ENCODE data around the gene MRPS22.

DNA sequence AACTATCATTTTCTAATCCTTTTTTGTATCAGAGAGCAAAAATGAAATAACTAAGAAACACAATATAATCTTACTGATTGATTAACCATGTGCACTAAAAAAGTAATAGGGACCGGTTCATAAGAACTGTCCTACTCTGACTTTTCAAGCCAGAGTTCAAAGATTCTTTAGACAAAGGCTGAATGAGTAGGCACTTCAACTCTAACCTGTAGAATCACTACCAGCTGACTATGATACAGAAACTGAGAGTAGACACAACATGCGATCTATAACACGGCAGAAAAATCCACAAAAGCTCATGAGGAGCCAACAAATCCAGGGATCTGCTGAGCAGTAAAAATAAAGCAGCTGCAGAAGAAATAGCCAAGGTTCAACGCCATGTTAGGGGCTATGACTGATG, 36.8 kb downstream of the MRPS22 start:
- TF ChIP-seq EP300 (IDR thresholded peaks at IDR 0.05) (no peak), POLR2AphosphoS5 (IDR thresholded peaks at IDR 0.05) (no peak), POLR2A (IDR thresholded peaks at IDR 0.05) (no peak)
- TF ChIP-seq, protein P1, sequence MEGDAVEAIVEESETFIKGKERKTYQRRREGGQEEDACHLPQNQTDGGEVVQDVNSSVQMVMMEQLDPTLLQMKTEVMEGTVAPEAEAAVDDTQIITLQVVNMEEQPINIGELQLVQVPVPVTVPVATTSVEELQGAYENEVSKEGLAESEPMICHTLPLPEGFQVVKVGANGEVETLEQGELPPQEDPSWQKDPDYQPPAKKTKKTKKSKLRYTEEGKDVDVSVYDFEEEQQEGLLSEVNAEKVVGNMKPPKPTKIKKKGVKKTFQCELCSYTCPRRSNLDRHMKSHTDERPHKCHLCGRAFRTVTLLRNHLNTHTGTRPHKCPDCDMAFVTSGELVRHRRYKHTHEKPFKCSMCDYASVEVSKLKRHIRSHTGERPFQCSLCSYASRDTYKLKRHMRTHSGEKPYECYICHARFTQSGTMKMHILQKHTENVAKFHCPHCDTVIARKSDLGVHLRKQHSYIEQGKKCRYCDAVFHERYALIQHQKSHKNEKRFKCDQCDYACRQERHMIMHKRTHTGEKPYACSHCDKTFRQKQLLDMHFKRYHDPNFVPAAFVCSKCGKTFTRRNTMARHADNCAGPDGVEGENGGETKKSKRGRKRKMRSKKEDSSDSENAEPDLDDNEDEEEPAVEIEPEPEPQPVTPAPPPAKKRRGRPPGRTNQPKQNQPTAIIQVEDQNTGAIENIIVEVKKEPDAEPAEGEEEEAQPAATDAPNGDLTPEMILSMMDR (IDR thresholded peaks at IDR 0.05): no peak
